HuH-7 (cell line): Measurements from ENCODE around the gene KCNQ1.

ENCODE experiments used
- DNase-seq: peaks from one replicate; pipeline ENCODE4 v3.0.0; 2011; ENCODE audit warnings: low spot score

The KCNQ1 gene

GRCh38 chr11:2825889-2826678 lies 381.3 kb downstream of the KCNQ1 start:
- no peak for DNase-seq

DNA sequence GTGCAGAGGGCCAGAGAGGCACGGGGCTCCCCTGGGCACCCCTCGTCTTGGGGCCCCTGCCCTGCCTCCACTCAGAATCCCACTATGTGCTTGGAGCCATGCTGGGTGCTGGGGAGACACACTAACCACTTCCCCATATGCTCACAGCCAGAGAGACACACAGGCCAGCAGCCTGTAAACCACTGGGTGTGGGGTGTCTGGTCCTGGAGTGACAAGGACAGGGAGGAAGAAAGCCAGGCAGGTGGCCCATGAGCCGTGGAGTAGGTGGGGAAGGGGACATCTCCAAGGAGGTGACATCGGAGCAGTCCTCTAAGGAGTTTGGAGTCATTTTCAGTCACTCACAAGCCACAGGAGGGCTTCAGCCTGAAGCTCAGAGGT lies 381.9 kb downstream of the KCNQ1 start:
- DNase-seq = no peak

GRCh38 chr11:2827256-2827655 lies 382.4 kb downstream of the KCNQ1 start:
- DNase-seq = no peak

DNA sequence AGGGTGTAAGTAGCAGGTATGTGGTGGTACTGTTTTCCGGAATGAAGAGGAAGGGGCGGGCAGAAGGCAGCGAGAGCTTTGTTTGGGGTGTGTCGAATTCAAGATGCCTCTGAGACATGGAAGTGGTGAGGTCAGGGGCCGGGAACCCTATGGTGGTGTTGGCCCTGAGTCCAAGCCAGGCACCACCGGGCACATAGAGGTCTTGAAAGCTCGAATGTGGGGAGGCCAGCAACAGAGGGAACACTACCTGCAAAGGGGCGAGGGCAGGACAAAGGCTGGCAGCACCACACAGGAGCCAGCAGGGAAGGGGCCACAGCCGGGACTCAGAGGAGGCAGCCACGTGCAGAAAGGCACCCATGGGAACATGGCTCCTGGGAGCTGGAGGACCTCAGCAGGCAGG lies 383.0 kb downstream of the KCNQ1 start:
- no peak for DNase-seq

GRCh38 chr11:2828585-2829330 lies 383.9 kb downstream of the KCNQ1 start:
- no peak for DNase-seq

DNA sequence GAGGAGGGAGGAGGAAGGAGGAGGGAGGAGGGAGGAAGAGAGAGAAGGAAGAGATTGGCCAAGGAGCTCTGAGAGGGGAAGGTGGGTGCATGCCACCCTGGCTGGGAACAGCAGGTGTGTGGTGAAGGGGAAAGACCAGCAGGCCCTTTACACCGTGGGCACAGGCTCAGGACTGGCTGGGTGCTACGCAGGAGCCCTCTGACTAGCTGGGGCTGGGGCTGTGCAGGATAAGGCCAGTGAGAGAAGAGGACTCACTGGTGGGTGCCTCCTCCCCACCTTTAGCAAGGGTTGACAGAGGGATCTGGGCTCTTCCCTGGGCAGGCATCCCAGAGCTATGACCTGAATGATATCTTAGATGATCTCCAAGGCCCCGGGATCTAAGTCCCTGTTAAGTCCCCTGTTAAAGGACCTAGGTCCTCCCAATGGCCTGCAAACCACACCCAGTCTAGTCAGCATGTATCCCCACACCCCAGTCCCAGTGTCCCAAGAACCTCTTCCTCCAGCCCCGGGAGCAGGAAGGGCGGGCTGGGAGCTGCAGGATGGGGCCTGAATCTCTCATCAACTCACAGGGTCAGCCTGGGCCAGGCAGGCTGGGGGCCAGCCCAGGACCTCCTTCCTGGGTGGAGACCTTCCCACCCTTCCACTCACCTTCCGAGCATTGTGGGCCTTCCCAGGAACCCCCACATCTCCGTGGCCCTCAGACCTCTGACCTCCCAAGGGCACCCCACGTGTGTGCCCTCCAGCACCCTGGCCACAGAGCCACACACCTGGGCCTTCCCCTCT lies 385.4 kb downstream of the KCNQ1 start:
- DNase-seq = no peak

GRCh38 chr11:2830886-2831285 lies 386.1 kb downstream of the KCNQ1 start:
- no peak for DNase-seq

DNA sequence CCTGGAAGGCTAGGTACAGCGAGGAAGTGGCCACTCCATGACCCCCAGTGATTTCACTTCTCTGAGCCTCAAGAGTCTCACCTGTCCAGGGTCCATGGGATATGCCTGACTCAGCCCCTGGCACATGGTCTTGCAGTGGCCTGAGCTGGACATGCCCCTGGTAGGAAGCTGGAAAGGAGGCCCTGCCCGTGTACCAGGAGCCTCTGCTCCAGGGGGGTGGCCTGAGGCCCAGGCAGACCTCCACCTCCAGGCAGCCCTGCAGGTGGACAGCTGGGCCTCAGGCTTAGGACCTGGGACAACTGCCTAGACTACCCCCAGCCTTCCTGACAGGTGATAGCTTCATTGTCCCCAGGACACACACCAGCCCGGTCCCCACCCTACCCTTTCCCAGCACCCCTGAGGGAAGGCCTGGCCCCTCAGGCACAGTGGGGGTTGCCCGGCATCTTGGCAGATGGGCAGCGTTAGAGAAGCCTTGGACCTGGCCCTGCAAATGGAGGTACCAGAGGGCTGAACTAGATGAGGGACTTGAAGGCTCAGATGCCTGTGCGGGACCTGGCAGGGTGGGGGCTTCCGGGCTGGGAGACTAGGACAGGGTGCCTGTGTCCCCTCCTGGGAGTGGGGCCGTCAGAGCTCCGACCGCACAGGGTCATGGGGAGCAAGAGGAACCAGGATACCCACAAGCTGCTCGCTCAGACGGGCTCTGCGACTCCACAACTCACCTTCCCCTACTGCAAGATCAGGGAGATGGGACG lies 387.1 kb downstream of the KCNQ1 start:
- no peak for DNase-seq

DNA sequence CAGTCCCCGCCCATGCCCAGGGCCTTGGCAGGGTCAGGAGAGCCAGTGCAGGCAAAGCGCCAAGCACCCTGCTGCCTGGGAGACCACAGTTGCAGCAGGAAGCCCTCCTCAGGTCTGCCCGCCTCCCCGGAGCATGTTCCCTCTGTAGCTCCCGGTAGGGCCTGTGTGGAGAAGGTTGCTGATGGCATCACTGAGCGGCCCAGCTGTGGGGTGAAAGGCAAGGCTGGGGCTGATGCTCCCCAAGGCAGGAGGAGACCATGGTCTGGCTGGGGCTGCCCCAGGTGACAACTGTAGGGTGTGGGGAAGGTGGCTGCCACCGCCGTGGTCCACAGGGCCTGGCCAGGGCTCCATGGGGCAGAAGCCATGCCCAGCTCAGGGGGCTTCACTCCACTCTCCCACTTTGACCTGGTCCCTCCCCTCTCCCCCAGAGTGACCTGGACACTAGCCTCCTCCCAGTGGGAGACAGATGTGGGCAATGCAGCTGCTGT lies 387.8 kb downstream of the KCNQ1 start:
- no peak for DNase-seq

DNA sequence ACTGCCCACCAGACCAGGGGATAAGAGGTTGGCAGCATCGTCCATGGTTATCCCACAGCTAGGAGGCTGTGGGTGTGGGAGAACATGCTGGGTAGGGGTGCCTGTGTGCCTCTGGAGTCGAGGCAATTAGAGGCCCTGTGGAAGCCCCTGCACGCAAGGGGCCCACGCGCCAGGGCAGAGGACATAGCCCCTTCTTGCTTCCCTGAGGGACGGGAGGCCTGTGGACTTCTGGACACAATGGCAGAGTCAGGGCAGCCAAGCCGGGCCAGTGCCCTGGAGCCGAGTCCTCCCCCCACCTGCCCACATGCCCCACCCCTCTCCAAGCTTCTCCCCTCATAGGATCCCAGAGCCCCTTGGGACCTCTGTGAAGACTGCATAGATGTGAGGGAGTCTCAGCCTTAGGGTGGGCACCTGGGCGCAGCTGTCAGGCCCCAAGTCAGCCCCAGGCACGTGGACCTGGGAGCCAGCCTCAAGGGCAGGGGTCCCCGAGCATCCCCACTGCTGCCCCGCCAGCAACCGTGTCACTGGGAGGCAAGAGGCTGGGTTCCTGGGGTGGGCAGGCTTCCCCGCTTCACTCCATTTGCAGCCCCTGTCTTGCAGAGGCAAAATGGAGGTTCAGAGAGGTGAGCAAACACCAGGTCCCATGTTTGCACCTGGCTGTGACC lies 388.4 kb downstream of the KCNQ1 start:
- DNase-seq = no peak

DNA sequence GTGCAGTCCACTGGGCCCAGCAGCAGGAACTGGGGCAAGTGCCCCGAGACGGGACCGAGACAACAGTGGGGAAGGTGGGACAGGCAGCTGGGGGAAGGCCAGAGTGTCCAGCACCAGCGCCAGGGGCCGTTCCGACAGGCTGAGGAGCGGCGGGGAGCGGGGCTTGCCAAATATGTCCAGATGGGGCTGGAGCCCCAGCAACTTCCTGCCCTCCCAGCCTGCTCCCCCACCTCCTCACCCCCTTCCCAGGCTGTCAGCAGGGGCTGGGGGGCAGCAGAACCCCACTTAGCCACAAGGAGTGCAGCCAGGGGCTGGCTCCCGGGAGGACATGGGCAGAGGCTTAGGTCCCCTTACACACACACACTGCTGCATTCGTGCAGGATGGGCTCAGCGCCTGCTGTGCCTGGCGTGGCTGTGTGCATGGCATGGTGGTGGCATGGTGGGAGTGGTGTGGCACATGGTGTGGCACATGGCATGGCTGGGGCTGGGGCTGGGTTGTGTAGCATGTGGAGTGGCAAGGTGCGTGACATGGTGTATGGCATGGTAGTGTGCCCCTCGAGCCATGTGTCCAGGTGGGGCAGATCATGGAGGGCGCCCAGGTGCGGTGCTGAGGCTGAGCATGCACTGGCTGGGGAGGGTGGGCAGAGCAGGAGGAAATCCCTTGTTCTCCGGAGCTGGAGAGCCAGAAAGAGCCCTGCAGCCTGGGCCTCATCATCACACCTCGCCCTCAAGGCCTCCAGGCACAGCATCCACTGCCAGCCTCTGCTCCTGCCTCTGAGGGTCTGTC lies 389.1 kb downstream of the KCNQ1 start:
- no peak for DNase-seq

GRCh38 chr11:2834503-2835273 lies 389.9 kb downstream of the KCNQ1 start:
- DNase-seq = no peak

DNA sequence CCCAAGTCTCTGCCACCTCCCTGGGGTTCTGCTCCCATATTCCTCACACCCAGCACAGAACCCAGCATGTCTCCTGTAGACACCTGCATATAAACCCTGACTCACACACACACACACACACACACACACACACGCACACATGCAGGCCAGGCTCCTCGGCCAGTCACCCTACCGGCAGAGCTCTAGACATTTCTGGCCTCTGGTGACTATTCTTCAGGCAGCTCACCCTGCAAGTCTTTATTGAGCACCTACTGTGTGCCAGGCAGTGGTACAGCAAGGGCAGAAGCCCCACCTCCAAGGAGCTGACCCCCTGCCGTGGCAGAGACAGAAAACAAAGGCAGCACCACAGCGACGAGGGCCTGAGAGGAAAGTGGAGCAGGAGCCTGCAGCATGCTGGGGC lies 390.5 kb downstream of the KCNQ1 start:
- DNase-seq = no peak

DNA sequence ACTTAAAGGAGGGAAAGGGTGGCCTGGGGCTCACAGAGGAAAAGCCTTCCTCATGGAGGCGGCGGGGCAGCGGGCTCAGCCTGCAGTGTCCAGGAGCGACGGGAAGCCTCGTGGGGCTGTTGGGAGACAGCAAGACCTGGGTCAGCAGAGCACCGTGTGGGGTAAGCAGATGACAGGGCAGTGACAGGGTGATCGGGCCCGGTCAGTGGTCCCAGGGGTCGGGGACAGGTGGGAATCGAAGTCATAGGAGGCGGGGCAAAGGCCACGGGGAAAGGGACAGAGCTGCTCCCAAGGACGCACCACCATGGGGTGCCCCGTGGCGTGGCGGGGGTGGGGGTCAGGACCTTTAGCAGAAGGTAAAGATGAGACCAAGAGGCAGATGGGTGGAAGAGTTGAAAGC lies 390.9 kb downstream of the KCNQ1 start:
- DNase-seq = no peak

DNA sequence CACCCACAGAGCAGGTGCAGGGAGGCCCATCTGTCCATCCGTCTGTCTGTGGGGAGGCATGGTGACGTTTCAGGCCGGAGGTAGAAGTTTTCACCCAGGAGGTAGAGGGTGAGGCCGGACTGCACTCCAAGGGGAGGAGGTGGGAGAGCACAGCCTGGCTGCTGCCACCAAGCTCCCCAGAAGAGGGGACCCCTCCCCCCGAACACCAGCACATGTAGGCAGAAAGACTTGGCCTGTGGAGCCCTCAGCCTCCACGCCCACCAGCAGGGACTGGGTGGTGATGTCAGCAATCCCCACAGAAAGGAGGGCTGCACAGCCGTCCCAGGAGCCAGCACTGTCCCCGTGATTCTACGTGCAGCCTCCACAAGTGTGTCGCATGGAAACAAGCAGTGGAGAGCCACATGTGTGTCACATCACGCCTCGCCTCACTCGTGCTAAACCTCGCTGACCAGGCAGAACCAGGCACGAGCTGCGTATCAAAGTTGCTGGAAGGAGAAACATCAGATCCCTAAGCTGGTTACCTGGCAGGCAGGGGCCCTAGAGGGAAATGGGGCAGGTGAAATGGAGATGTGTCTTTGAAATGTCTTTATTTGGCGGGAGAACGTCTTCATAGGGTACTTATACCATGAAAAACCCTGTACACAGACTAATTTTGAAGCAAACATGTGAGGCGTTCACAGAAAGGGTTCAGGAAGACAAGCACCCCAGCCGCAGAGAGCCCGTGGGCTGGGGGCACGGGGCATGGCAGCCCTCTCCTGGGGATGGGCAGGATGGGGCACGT lies 391.7 kb downstream of the KCNQ1 start:
- DNase-seq = no peak

DNA sequence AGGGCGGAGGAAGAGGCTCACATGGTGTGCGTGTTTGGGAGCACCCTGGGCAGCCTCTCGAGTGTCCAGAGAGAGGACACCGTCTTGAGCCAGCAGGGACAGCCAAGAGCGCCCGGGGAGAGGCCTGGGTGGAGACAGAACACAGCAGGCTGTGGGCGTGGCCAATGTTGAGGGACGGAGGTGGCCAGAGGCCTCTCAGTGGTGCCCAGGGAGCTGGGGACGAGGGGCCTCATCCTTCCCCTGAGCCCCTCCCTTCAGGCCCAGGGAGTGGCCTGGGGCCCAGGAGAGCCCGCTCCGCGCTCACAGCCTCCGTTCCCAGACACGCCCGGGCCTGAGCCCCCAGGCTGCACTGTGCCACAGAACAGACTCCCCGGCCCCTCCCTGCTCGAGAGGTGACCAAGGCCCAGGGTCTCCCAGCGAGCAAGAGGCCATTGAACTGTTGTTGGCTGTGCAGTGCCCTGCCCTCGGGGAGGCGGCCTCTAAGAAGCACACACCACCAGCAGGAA lies 392.3 kb downstream of the KCNQ1 start:
- DNase-seq = peak; percentile 97

DNA sequence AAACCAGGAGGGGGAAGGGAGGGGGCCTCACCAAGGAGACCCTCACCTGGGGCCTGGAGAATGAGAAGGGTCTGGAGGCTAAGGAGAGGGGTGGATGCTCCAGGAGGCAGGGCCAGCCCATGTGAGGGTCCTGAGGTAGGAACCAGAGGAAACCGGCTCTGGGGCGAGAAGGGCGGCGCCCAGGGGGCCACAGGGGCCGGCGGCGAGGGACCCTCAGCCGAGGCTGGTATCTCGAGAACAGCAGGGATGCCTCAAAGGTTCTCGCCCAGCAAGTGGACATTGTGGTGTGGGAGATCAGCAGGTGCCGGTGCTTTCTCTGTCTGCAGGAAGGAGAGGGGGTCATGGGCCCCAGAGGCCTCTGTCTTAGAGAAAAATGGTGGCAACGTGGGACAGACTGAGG lies 392.8 kb downstream of the KCNQ1 start:
- no peak for DNase-seq

DNA sequence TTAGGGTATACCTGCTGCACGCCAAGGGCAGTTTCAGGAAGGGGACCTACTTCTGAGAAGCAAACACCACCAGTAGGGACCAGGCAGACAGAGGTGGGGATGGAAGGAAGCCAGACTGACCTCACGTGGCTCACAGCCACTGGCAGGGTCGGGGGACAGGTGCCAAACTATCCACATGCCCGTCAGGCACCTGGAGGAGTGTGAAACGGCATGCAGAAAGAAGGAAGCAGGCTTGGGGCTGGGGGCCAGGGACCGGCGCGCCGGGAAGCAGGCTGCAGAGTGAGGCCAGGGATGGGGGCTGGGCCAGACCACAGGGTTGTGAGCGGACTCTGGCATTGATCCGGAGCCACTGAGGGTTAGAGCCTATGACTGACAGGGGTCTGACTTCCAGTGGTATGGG lies 393.3 kb downstream of the KCNQ1 start:
- DNase-seq = no peak
